Activated CD4-positive, alpha-beta T cell treated with anti-CD3 and anti-CD28 coated beads, Interleukin-10, Interleukin-2, amounts not matched to agents 100 ng/mL and 50 ng/mL, durations not matched to agents 16 hours and 8 hours (primary cell): ENCODE results near the gene NFKBIB.
"Not testable (repeated sequence)": the region's sequence is repeated elsewhere in the genome, so short reads cannot be mapped to it uniquely, and the experiment has no call there.

Source experiments
- DNase-seq: peaks from one replicate; pipeline ENCODE4 v3.0.0-alpha.2; 2020

NFKBIB gene

GRCh38 chr19:38930776-38931520, 31.2 kb downstream of the NFKBIB start, which contains the start of gene MRPS12:
MRPS12 (plus strand) TSS chr19:38930944; CDS start chr19:38931295, 351 bp downstream.
- peak; percentile 100 for DNase-seq

DNA sequence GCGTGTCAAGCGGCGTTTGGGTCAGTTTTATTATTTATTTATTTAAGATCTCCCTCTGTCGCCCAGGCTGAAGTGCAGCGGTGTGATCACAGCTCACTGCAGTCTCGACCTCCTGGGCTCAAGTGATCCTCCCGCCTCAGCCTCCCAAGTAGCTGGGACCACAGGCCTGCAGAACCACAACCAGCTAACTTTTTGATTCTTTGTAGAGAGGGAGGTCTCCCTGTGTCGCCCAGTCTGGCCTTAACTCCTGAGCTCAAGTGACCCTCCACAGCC, 31.7 kb downstream of the NFKBIB start:
- no peak for DNase-seq

GRCh38 chr19:38932425-38933179, 32.8 kb downstream of the NFKBIB start:
- peak; percentile 64 for DNase-seq

DNA sequence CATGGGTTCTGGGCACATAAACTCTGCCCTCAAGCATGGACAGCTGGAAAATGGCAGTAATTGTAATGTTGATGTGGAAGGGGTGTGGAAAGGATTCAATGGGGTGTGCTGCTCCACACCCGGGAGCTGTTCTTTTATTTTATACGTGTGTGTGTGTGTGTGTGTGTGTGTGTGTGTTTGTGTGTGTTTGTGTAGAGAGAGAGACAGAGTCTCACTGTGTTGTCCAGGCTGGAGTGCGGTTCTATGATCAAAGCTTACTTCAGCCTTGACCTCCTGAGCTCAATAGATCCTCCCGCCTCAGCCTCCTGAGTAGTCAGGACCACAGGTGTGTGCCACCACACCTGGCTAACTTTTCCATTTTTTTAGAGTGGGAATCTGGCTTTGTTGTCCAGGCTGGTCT, 33.8 kb downstream of the NFKBIB start:
- no peak for DNase-seq

DNA sequence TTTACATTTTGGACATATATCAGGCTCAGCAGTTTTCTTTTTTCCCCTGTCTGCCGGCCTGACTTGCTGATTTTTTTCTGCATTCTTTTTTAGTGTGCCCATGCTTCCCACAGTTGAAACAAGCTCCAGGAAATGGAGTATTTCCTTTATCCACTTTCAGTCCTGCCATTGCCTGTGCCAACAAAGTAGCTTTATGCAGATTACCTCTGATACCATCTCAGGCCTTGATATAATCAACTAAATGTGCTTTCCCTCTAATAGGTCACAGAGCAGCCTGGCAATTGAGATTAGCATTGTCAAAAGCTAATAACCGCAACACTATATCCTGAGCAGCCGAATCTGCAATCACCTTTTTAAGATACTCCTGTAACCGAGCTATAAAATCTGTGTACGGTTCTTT, 40.2 kb downstream of the NFKBIB start:
- DNase-seq, result no peak

DNA sequence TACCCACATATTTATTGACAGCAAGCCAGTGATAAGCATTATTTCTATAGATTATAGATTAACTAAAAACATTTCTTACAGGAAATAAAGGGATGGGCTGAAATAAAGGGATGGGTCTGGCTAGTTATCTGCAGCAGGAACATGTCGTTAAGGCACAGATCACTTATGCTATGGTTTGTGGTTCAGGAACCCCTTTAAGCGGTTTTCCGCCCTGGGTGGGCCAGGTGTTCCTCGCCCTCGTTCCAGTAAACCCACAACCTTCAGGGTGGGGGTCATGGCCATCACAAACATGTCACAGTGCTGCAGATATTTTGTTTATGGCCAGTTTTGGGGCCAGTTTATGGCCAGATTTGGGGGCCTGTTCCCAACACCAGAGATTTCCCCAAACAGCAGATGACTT, 41.7 kb downstream of the NFKBIB start:
- DNase-seq, result not testable (repeated sequence)

GRCh38 chr19:38941979-38942378, 42.2 kb downstream of the NFKBIB start:
- DNase-seq, result no peak

DNA sequence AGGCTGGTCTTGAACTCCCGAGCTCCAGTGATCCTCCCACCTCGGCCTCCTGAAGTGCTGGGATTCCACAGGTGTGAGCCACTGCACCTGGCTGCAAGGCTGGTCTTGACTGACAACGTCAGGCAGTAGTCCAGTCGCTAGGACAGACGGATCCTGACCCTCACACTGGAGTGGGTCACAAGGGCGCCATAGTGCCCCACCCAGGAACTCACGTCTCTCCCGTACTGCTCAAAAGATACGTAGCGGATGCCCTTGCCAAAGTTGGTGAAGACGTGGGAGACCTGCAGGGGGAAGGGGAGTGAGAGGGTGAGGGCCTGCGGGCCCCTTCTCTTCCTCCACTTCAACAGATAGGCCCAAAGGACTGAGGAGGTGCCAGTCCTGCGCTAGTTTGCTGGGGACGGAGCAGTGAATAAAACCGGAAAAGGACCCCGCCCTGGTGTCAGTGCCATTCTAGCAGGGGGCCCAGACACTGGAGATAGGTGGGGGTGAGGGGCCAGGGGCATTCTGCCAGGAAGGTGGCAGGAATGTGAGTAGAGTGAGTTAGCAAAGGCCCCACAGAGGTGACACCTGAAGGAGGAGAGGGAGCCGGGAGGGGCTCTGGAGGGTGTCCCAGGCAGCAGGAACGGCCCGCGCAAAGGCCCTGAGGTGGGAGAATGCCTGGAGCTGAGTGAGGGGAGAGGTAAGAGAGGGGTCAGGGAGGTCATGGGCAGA, 42.9 kb downstream of the NFKBIB start:
- DNase-seq, result no peak

GRCh38 chr19:38944981-38945506, 45.3 kb downstream of the NFKBIB start:
- no peak for DNase-seq

DNA sequence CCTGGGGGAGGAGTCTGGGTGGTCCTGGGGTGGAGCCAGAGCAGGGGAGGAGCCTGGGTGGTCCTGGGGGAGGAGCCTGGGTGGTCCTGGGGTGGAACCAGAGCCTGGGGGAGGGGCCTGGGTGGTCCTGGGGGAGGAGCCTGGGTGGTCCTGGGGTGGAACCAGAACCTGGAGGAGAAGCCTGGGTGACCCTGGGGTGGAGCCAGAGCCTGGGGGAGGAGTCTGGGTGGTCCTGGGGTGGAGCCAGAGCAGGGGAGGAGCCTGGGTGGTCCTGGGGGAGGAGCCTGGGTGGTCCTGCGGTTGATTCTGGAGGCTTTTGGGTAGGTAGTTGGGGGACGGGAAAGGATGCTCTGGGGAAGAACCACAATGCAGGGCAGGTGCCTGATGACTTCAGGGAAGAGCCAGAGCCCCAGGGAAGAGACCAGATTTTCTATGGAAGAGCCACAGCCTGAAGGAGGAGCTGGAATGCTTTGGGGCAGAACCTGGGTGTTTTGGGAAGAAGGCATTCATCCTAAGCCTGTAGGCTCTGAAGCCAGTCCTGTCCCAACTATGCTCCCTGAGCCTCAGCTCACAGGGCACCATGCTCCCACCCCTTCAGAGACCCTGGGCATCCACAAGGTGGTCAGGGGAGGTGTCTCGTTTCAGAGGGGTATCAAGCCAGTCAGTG, 45.9 kb downstream of the NFKBIB start:
- DNase-seq, result no peak

DNA sequence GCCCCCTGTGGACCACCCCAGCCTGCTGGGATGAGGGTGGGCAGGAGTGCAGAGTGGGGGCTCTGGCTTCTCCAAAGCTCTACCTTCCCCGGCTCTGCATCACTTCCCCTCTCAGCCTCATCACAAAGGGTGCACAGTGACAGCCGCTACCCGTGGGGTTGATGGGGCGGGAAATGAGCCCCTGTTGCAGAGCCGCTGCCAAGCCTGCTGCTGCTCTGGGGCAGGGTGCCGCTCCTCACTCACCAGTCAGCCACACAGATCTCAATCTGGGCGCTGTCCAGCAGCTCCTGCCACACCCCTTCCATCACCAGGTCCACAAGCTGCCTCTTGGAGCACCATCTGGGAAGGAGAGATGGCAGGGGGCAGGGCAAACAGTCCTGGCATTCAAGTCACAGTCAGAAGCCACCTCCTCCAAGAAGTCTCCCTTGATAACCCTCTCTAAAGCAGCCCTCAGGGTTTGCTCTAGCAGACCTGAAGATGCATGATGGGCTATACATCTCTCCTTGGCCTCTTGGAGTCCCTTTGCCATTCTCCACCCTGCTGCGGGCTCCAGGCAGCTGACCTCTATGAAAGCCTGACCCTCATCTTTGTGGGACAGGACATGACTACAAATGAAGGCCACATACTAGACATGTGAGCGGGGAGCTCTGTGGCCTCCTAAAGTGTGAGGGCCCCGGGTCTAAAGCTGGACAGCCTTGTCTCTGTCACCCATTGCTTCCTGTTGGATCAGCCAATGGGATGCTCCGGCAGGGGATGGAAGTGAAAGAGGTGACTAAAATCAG, 46.7 kb downstream of the NFKBIB start:
- DNase-seq, result no peak

DNA sequence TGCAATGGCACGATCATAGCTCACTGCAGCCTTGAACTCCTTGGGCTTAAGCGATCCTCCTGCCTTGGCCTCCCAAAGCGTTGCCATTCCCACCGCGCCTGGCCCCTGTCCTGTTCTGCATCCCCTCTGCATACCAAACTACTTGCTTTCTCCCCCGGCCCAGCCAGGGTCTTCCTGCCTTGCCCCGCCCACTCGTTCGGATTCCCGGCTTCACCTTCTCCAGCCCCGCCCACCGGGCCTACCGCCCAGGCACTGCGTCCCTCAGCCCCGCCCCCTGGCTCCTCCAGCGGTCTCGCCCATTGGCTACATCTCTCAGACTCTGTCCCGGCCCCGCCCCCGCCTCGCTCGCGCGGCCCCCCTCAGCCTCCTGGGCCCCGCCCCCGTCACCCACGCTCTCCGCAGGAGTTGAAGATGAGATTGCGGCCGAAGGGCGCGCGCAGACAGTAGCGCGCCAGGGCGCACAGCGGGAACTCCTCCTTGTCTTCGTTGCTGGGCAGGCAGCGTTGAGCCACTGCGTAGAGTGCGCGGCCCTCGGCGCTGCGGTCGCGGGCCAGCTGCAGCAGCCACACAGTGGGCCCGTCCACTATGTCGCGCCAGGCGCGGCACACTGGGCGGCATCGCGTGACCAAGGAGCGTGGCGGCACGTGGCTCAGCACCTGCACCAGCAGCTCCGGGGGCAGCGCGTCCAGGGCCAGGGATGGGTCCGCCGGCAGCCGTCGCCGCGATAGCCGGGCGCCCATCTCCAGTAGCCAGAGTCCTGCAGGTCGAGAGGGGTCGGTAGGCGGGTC, 50.0 kb downstream of the NFKBIB start:
- DNase-seq, result peak; percentile 87

GRCh38 chr19:38951187-38951586, 51.4 kb downstream of the NFKBIB start:
- no peak for DNase-seq

DNA sequence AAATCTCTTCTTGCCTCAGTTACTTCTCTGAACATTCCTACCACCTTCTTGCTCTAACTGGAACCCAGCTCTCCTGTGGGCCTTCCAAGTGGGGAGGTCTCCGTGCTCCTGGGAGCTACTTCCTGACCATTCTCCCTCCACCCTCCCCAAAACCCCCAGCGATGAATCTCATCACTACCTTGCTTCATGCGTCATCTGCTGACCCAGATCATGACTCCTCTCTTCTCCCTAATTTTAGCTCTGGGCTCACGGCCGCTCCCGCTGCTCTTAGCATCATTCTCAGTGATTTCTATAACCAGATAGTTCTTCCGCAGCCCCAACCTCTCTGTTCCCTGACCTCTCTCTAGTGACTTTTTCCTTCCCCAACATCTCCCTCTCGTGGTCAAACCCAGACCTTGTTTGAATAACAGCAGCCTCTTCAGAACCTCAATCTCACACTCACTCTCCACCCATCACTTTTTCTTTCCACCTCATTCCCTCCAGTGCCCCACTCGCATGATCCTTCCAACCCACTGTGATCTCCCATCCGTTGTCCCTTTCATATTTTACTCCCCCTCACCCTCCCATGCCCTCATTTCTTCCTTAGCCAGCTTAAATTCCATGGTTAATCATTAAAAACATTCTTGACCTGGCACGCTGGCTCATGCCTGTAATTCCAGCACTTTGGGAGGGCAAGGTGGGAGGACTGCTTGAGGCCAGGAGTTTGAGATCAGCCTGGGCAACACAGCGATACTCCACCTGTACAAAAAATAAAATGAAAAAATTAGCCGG, 52.8 kb downstream of the NFKBIB start:
- DNase-seq, result peak; percentile 61

GRCh38 chr19:38953677-38954076, 53.9 kb downstream of the NFKBIB start:
- DNase-seq, result no peak

GRCh38 chr19:38956264-38956663, 56.5 kb downstream of the NFKBIB start:
- no peak for DNase-seq

GRCh38 chr19:38958301-38958700, 58.5 kb downstream of the NFKBIB start:
- no peak for DNase-seq
